ENCODE measurements around the gene RALGDS.

RALGDS gene

GRCh38 chr9:133134388-133135145 lies 13.5 kb upstream of the RALGDS start:
- DNase-seq (ENCODE audit: low spot score) = no peak

DNA sequence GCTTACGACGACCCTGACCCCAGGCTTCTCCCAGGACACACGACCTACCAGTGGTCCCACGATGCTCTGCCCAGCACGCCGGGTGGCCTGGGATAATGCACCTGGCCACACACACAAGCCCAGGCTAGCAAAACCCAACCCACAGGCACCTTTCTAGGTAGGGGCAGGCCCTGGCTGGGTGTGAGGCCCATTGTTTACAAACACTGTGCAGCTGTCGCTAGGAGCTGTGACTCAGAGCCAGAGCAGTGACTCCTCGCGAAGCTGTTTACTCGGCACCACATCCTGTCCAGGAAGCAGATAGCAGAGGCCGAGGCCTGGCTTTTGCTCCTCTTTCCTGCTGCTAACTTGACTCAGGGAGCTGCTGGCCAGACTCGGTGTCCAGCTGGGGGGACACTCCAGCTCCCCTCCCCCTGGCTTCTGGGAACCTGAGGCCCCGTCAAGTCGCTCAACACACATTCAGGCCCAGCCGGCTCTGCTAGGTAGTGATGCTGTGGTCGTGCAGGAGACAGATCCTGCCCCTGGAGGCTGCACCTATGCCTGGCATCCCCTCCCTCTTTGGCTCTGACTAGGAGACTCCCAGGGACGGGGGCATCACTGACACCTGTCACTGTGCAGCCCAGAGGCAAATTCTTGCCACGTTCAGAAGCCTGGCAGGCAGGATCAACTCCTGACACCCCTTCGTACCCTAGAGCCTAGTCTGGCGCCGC lies 12.8 kb upstream of the RALGDS start:
- DNase-seq (ENCODE audit: low spot score) = peak; percentile 98

DNA sequence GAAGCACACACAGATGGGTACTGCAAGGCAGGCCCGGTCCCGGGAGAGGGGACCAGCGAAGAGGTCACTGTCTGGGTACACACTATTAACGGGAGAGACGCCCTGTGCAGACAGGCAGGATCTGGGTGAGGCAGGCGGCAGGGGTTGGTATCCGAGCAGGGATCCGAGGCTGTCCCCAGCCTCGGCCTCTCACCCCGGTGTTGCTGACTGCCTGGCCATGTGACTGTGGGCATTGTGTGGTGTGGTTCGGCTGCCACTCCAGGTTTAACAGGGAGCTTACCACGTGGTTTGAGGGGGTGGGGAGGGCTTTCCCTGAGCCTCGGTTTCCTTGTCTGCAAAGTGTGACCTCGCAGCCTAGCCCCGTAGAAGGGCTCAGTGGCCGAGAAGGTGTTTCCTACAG lies 11.1 kb upstream of the RALGDS start:
- DNase-seq (ENCODE audit: low spot score) = no peak

DNA sequence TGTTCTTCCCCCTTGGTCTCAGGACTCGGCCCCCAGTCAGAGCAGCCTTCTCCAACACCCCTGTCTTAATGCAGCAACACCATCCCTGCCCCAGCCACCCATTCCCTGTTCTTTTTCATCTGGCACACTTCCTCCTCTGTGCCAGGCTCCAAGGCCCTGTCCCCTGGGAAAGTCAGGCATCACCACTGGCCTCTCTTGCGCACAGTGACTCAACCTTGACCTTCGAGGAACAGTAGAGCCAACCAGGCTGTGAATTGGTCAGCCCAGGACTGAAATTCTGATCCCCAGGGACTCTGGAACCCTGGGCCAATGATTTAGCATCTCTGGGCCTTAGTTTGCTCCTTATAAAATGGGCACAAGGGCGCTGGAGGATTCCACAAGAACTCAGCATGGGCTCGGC lies 10.5 kb upstream of the RALGDS start:
- DNase-seq (ENCODE audit: low spot score) = no peak

DNA sequence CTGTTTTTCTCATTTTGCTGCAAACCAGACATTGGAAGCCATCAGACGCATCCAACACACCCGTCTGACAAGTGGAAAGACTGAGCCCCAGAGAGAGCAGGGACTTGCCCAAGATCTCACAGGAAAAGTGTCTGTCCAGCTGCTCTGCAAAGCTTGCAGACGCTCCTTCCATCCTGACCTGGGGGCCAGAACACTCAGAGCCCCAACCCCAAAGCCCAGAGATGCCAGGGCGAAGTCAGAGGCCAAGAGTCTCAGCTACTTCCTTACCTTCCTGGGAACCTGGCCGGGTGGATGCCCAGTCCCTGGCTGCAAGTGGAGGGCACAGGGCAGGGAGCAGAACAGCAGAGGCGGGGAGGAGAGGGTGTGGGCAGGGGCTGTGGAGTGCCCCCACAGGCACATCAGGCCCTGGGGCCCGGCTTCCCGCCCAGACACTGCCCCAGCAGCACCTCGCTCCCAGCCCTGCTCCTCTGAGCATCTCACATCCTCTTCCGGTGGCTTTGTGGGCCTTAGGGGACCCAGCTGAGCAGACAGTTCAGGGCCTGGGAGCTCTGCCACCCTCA lies 9.7 kb upstream of the RALGDS start:
- no peak for DNase-seq (ENCODE audit: low spot score)

GRCh38 chr9:133129001-133129795 lies 8.2 kb upstream of the RALGDS start:
- no peak for DNase-seq (ENCODE audit: low spot score)

DNA sequence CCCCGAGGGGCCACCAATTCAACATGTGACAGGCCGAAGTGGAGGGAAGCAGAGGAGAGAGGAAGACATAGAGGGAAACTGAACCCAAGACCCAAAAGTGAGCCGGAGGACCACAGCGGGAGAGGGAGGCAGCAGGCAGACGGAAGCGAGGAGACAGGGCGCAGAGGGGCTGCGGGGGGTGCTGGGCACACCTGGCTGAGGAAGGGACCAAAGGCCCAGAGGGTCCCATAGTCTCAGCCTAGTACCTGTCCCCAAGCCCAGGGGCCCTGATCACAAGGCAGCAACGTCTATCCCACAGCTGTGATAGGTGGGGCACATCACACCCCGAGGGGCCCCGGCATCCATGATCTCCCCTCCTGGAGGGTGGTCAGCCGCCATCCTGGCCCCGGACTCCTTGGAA lies 7.1 kb upstream of the RALGDS start:
- no peak for DNase-seq (ENCODE audit: low spot score)

GRCh38 chr9:133127340-133127981 lies 6.4 kb upstream of the RALGDS start:
- peak; percentile 84 for DNase-seq (ENCODE audit: low spot score)

GRCh38 chr9:133126697-133127339 lies 5.8 kb upstream of the RALGDS start:
- DNase-seq (ENCODE audit: low spot score) = no peak

DNA sequence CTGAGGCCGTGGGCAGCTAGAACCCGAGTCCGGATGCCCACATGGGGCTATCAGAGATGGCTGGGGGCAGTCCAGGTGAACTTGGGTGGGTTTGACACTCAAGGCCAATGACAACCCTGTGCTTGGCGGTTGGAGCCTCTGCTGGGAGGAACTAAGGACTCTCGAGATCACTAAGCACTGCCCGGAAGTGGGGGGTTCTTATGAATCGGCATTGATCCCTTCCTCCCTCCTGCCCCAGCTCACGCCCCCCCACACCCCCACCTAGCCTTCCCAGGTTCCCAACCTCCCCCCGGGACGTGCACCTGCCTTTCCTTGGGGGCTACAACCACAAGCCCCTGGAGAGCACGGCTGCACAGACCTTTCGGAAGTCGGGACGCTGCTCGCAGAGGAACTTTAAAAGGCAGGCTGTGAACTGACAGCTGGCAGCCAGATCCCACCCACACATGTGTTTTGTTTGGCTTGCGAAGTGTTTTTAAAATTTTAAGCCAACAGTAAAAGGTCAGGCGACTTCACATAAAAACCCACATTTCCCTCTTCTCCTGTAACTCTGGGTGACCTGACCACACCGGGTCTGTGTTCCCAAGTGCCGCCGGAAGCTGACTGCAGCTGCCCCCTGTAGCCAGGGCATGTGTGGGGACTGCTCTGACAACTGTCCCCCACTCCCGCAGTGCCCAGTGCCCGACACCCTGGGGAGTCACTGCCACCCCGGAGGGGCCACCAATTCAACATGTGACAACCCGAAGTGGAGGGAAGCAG lies 5.1 kb upstream of the RALGDS start:
- DNase-seq (ENCODE audit: low spot score) = no peak

GRCh38 chr9:133124907-133125275 lies 3.9 kb upstream of the RALGDS start:
- DNase-seq (ENCODE audit: low spot score) = no peak

- no peak for DNase-seq (ENCODE audit: low spot score)
Measured at GRCh38 chr9:133124123-133124906, 3.3 kb upstream of the RALGDS start.

DNA sequence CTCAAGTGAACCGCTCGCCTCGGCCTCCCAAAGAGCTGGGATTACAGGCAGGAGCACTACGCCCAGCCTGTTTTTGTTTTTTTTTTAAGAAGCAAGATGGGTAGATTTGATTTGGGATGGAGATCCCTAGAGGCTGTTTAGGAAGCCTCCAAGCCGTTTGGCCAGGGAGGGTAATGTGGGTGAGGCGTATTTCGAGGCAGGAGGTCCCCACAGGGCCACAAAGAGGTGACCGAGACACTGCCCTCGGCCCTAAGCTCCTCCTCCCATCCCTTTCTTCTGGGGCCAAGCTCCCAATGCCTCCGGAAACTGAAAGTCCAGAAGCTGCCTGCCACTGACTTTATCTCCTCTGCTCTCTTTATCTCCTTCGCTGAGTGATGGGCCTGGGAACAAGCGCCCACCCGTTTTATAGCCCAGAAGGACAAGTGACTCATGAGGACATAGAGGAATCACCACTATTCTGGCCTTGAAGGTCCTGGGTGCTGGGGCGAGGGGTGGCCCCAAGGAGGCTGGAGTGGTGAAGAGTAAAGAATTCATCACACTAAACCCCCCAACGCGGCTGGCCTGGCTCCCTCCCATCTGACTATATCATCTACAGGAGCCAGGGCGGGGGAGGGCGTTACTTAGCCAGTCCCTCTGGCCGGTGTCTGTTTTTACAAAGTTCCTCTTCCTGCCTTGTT lies 2.0 kb upstream of the RALGDS start:
- no peak for DNase-seq (ENCODE audit: low spot score)

DNA sequence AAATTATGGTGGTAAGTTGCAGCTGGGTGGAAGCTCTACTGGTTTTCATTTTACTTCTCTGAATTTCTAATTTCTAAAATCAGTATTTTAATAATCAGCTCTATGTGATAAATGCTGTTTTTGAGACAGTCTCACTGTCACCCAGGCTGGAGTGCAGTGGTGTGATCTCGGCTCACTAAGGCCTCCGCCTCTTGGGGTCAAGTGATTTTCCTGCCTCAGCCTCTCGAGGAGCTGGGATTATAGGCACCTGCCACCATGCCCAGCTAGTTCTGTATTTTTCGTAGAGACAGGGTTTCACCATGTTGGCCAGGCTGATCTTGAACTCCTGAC lies 1.5 kb upstream of the RALGDS start:
- no peak for DNase-seq (ENCODE audit: low spot score)

- no peak for DNase-seq (ENCODE audit: low spot score)
Measured at GRCh38 chr9:133121915-133122550, 993 bp upstream of the RALGDS start.

GRCh38 chr9:133120501-133121197 lies 391 bp downstream of the RALGDS start:
- DNase-seq (ENCODE audit: low spot score) = no peak

- no peak for DNase-seq (ENCODE audit: low spot score)
Measured at GRCh38 chr9:133119846-133120500, 1.1 kb downstream of the RALGDS start.

Measured in SW480 (cell line).